SJSA1 (cell line): ENCODE measurements around the gene MDFIC2. TPM values are rescaled to one million over a fixed set of nuclear protein-coding genes. Genes with fewer than 3 reads are reported as not detected.
A peak's percentile ranks its signal among the peaks of the same experiment; 100 is the strongest.
"Not testable (repeated sequence)": the region's sequence is repeated elsewhere in the genome, so short reads cannot be mapped to it uniquely, and the experiment has no call there.

Experiments
- DNase-seq, 2 experiments: peaks; one replicate each; pipeline ENCODE4 v3.0.0-alpha.2; 2015 to 2020; ENCODE audit warnings: low spot score in 2 of 2, low read depth in 1 of 2
- H3K27ac ChIP-seq: fragments of 250-450 bp; sonication (Bioruptor Pico); 2 replicates; pipeline ENCODE4 v1.5.1; 2020; ENCODE audit warnings: mild to moderate bottlenecking, moderate library complexity
- H3K27me3 ChIP-seq: fragments of 250-450 bp; sonication (Bioruptor Pico); replicated peaks from 2 replicates; pipeline ENCODE4 v1.5.1; 2020; ENCODE audit warnings: mild to moderate bottlenecking, moderate library complexity
- H3K36me3 ChIP-seq: fragments of 250-450 bp; sonication (Bioruptor Pico); 2 replicates; pipeline ENCODE4 v1.5.1; 2020; ENCODE audit warnings: mild to moderate bottlenecking
- H3K4me1 ChIP-seq: fragments of 250-450 bp; sonication (Bioruptor Pico); replicated peaks from 2 replicates; pipeline ENCODE4 v1.6.1; 2021; ENCODE audit warnings: mild to moderate bottlenecking
- H3K4me3 ChIP-seq: fragments of 250-450 bp; sonication (Bioruptor Pico); 2 replicates; pipeline ENCODE4 v1.5.1; 2020; ENCODE audit warnings: mild to moderate bottlenecking
- H3K9me3 ChIP-seq: fragments of 250-450 bp; sonication (Bioruptor Pico); replicated peaks from 2 replicates; pipeline ENCODE4 v1.5.1; 2020; ENCODE audit warnings: mild to moderate bottlenecking
- total RNA-seq: library from RNA; depleted of rRNA; stranded (reverse); fragments of >200 nt; shearing (Covaris generic); gene quantifications from 2 replicates; pipeline ENCODE4 v1.2.3, GENCODE V29; 2014; rRNA removed

Gene MDFIC2
- not detected in 2 replicates for total RNA-seq

DNA sequence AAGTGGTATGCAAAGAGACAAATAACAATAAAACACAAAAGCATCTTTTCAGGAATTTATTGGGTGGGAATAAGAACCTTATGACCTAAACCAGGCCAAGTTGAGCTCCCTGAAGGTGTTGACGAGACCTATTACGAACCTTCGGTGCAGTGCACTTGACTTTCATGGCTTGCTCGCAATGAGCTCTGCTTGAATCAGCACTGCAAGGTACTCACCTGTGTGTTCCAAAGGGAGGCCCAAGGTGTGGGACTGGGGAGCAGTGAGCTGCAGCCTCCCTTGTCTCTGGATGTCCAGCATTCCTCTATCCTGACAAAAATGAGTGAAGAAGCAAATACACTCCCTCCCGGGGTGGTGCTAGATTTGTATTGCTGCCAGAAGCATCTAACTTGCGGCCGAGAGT is at the start of gene MDFIC2:
Gene MDFIC2, minus strand, starts transcription at position 303 of the 400 bp plus-strand sequence. CDS start 665 bp downstream, outside the sequence.
- no peak within 1 kb of the TSS for H3K4me3 ChIP-seq
- H3K36me3 ChIP-seq = no peaks in the 10 kb centered on the region
- no peaks in the 10 kb centered on the region for H3K27me3 ChIP-seq
- no peaks in the 10 kb centered on the region for H3K4me1 ChIP-seq
- H3K9me3 ChIP-seq = no peaks in the 10 kb centered on the region
- H3K27ac ChIP-seq = no peak within 1 kb of the TSS
- DNase-seq = no peak

DNA sequence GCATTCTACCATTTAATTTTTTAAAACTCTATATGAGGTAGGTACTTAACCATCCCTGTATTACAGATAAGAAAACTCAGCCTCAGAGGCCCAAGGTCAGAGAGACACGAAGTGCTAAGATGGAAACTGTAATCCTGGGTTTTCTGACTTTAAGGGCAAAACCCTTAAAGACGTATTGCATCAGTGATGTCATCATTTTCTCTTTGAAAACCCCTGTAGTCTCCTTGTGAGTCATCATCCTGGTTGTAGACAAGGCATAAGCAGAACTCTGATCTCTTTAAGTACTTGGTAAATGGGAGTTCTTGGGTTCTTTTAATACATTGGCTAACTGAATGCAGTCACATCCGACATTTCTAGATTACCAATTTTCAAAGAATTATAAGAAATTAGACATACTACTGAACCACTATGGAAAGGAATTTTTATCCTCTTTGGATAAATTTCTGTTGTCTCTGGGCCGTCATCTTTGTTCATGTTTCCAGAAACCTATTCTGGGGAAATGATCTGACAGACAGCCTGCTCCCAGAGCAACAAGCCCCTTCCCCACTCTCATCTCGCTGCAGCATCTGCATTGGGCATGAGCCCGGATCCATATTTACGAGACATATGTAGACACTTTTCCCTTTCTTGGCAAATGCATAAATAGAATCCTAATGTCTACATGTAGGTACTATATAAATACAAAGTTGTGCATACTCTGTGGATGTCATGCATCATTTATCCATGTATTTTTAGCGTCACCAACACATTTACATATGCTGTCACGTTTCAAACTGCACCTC is 48.7 kb upstream of the MDFIC2 start:
- Histone ChIP-seq H3K36me3 (no peaks in the 10 kb centered on the region), H3K9me3 (no peaks in the 10 kb centered on the region), H3K4me1 (no peaks in the 10 kb centered on the region), H3K4me3 (no peak overlapping the region), H3K27ac (no peak overlapping the region), H3K27me3 (no peaks in the 10 kb centered on the region)
- no peak for DNase-seq

DNA sequence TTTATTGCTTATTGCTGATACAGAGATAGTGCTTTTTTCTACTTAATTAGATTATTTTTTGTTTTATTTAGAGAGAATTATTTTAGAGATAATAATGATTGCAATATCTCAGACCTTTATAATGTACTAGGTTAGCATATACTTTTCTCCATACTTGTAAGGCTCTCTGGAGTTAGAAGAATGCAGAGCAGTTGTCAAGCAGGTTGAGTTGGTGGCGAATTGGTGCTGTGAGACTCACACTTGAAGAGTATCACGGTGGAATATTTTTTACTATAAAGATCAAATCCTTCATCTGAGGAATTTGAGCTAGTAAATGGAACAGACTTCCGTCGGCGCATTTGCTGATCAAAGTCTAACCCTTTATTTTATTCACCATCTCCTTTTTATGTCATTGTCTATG is 47.3 kb upstream of the MDFIC2 start:
- no peak for DNase-seq
- Histone ChIP-seq H3K27ac (no peak overlapping the region), H3K4me1 (no peaks in the 10 kb centered on the region), H3K4me3 (no peak overlapping the region), H3K27me3 (no peaks in the 10 kb centered on the region), H3K36me3 (no peaks in the 10 kb centered on the region), H3K9me3 (no peaks in the 10 kb centered on the region)

DNA sequence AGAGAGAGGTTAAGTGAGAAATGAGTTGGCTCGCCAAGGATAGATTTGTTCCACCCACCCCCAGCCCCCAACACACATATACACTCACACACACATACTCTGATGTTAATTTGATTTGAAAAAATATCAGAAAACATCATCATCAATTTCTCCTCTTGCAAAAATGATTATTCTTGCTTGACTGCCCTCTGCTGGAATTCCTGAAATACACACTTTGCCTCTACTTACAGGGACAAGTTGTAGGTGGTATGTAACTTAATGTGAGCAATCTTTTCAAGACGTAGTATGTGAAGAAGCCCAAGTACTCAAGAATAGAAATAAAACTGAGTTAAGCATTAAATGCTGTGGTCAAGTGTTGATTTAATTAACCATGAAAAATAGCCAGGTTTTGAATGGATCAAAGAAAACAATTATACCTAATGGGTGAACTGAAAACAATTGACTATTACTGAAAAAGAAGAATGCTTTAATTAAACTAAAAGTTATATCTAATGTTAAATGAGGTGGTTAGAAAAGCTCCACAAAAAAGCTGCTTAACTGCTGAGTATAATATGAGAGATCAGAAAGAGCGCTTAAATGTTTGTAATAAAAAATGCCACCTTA is 46.6 kb upstream of the MDFIC2 start:
- H3K4me1 ChIP-seq = no peaks in the 10 kb centered on the region
- H3K27ac ChIP-seq = no peak overlapping the region
- H3K9me3 ChIP-seq = no peaks in the 10 kb centered on the region
- peak in 1 of 2 experiments; percentile 26 for DNase-seq
- H3K36me3 ChIP-seq = no peaks in the 10 kb centered on the region
- no peak overlapping the region for H3K4me3 ChIP-seq
- H3K27me3 ChIP-seq = no peaks in the 10 kb centered on the region

DNA sequence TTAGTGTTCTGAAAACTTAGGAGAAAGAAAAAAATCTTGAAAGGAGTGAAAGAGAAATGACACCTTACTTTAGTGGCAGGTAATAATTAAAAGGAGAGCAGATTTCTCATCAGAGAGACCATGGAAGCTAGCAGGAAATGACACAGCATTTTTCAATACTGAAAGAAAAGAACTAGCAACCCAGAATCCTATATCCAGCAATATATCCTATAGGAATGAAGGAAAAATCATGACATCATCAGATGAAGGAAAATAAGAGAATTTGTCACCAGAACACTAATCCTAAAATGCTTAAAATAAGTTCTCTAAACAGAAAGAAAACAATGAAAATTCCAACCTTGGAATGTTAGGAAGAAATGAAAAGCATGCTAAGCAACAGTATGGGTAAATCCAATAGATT is 39.8 kb upstream of the MDFIC2 start:
- Histone ChIP-seq H3K27me3 (no peaks in the 10 kb centered on the region), H3K4me1 (no peaks in the 10 kb centered on the region), H3K36me3 (no peaks in the 10 kb centered on the region), H3K27ac (no peak overlapping the region), H3K9me3 (no peaks in the 10 kb centered on the region), H3K4me3 (no peak overlapping the region)
- no peak for DNase-seq

DNA sequence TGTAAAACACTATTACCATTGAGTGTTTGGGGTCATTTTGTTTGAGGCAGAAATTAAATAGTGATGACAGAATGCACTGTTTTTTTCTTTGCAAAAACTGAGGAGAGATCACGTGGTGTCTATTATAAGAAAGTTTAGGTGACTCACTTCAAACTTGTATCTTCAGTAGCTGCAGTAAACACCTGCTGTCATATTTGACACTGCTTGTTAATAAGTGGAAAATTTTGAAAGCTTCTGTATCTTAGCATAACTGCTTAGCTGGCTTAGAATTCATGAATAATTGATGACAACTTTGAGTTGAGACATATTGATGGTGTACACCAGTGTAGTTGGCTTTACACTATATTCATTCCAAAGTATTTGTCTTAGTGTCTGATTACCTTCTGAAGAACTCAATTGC is 29.7 kb upstream of the MDFIC2 start:
- no peaks in the 10 kb centered on the region for H3K36me3 ChIP-seq
- no peaks in the 10 kb centered on the region for H3K27me3 ChIP-seq
- no peak overlapping the region for H3K4me3 ChIP-seq
- DNase-seq = no peak
- H3K27ac ChIP-seq = no peak overlapping the region
- H3K9me3 ChIP-seq = no peaks in the 10 kb centered on the region
- H3K4me1 ChIP-seq = no peaks in the 10 kb centered on the region

DNA sequence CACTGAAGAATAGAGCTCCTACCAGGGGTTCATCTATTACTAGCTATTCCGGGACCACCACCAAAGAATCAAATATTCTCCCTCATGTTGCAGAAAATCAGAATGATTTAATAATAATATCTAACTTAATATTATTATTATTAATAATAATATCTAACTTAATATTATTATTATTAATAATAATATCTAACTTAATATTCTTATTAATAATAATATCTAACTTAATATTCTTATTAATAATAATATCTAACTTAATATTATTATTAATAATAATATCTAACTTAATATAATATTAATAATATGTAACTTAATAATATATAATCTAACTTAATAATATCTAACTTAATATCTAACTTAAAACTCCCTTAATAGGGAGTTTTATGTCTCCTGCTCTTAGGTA is 24.4 kb upstream of the MDFIC2 start:
- not testable (repeated sequence) for H3K27ac ChIP-seq, H3K9me3 ChIP-seq, H3K27me3 ChIP-seq, DNase-seq, H3K4me3 ChIP-seq, H3K36me3 ChIP-seq, H3K4me1 ChIP-seq

DNA sequence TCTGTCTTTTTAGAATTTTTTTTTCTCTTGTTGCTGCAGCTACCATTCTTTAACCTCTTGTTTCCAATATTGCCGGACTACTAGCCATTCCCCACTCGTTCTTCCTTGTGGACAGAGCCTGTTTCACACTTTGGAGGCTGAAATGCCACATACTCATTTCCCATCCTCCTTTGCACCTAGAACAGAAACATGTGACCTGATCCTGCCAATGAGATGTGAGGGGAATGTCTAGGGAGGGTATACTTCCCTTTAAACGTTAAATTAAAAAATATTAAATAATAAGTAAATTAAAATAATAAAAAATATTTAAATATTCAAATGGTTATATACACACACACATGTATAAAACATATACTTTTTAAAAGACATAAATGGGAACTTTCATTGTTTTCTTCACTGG is 20.6 kb upstream of the MDFIC2 start:
- Histone ChIP-seq H3K9me3 (no peaks in the 10 kb centered on the region), H3K27ac (no peak overlapping the region), H3K4me1 (no peaks in the 10 kb centered on the region), H3K27me3 (no peaks in the 10 kb centered on the region), H3K4me3 (no peak overlapping the region), H3K36me3 (no peaks in the 10 kb centered on the region)
- DNase-seq = no peak

DNA sequence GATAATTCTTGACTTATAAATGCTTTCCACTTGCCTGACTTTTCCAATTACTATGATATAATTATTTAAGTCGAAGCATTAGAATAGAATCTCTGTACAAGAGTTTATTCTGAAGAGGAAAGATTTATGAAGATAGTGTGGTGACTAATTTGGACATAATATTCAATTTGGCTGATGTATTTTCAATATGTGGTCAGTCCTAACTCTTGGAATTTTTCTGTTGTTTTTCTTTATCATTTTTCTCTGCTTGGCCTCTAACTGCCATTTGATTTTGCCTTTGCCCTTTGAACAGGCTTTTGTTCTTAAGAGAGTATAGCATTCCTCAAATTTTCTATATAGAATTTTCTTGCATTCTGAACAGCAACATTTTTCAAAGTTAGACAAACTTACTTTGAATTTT is 2.6 kb upstream of the MDFIC2 start:
- Histone ChIP-seq H3K4me1 (no peaks in the 10 kb centered on the region), H3K27me3 (no peaks in the 10 kb centered on the region)
- DNase-seq = no peak

DNA sequence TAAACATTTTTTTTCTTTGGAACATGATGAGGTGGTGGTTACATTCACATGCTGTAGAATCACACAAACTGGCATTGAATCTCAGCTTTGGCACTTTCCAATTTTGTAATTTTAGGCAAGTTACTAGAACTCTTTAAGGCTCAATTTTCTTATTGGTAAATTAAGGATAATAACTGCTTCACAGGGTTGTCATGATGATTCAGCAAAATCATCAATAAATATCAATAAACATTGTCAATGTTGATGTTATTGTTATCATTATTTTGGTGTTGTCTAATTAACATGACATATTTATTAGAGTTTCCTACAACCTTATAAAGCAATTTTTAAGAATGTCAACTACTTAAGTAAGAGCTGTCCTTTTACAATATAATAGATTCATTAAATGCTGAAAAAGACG is 1.6 kb downstream of the MDFIC2 start:
- Histone ChIP-seq H3K4me1 (no peaks in the 10 kb centered on the region), H3K4me3 (no peak overlapping the region), H3K27ac (no peak overlapping the region), H3K36me3 (no peaks in the 10 kb centered on the region), H3K9me3 (no peaks in the 10 kb centered on the region), H3K27me3 (no peaks in the 10 kb centered on the region)
- DNase-seq = no peak

More for the DNA sequence above, 2.6 kb upstream of the MDFIC2 start:
- H3K9me3 ChIP-seq = no peaks in the 10 kb centered on the region; the same call in 1 of the 2 replicates
- H3K4me3 ChIP-seq = no peak overlapping the region
- H3K36me3 ChIP-seq = no peaks in the 10 kb centered on the region
- H3K27ac ChIP-seq = no peak overlapping the region

DNA sequence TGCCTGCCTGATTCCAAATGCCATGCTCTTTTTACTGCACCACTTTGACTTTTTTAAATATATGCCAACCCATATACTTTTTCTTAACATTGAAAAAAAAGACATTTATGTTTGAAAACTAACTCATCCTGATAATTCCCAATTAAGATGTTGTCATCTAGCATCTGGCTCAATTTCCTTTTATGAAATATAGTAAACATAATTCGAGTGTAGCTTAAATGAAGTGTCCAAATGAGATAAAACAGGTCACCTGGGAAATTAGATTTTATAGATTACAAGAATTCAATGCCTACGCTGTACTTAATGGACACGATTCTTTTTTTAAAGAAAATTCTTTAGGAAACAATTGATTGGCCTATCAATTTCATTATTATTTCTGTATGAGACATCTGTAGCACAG is 2.8 kb downstream of the MDFIC2 start:
- Histone ChIP-seq H3K9me3 (no peaks in the 10 kb centered on the region), H3K27ac (no peak overlapping the region), H3K27me3 (no peaks in the 10 kb centered on the region), H3K4me3 (no peak overlapping the region), H3K4me1 (no peaks in the 10 kb centered on the region), H3K36me3 (no peaks in the 10 kb centered on the region)
- no peak for DNase-seq

DNA sequence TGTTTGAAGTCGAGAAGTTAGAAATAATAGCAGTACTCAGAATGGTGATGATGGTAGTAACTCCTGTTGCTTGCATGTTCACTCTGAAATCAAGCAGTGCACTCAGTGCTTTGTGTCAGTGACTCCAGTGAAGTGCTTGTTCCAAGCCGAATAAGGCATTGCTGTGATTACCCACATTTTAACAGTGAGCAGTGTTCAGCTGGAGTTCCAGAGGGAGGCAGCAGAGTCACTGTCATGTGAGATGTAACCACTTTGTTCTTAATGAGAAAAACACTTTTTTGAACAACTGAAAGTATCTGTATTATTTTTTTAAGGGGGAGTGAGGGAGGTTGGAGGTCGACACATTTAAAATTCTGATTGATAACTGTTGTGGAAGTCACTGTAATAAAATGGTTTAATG is 3.7 kb downstream of the MDFIC2 start:
- H3K9me3 ChIP-seq = no peaks in the 10 kb centered on the region
- no peaks in the 10 kb centered on the region for H3K27me3 ChIP-seq
- no peaks in the 10 kb centered on the region for H3K4me1 ChIP-seq
- H3K36me3 ChIP-seq = no peaks in the 10 kb centered on the region
- H3K4me3 ChIP-seq = no peak overlapping the region
- H3K27ac ChIP-seq = no peak overlapping the region
- DNase-seq = no peak

DNA sequence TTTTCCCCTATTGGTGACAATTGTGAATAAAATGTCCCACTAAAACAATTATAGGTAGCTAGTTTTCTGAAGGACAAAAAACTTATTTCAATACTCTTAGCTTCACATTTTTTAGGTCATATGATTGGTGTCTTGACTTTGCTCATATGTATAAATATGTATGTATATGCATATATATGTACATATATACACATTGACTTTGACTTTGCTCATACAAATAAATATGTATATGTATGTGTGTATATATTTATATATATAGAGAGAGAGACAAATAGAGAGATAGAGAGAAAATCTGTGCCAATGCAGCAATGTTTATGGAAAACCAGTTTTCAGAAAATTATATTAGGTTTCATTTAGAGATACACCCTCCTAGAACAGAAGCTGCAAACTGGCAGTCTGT is 5.7 kb downstream of the MDFIC2 start:
- Histone ChIP-seq H3K4me1 (no peaks in the 10 kb centered on the region), H3K27ac (no peak overlapping the region), H3K36me3 (no peaks in the 10 kb centered on the region), H3K27me3 (no peaks in the 10 kb centered on the region), H3K9me3 (no peaks in the 10 kb centered on the region), H3K4me3 (no peak overlapping the region)
- DNase-seq = no peak

DNA sequence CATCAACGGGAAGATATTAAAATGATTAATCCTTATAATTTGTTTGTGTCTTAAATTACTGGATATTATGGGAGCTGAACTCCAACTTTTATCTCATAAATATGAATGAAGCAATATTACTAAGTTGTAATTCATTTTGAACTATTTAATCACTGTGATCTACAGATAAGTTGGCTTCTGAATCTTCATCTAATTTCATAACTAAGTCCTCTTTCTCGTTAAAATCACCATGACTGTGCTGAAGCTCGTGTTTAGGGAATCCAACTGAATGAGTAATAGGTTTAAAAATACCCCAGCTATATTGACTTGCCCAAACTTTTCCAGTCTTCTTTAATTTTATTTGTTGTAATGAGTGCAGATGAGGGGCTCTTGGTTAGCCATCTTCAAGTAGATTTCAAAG is 14.1 kb downstream of the MDFIC2 start:
- peaks cover 9% of the 10 kb centered on the region for H3K4me1 ChIP-seq
- peak overlapping the region; percentile 23; the same call in 1 of the 2 replicates for H3K27ac ChIP-seq
- H3K9me3 ChIP-seq = no peaks in the 10 kb centered on the region
- H3K4me3 ChIP-seq = no peak overlapping the region
- no peaks in the 10 kb centered on the region for H3K27me3 ChIP-seq
- no peak for DNase-seq
- H3K36me3 ChIP-seq = no peaks in the 10 kb centered on the region
